HepG2 (cell line): ENCODE results near the gene PYGB.

Source experiments
- ATM ChIP-seq: fragments of 450-650 bp; IDR thresholded peaks from 2 replicates; pipeline ENCODE4 v1.7.1; 2017; ENCODE audit warnings: mild to moderate bottlenecking, borderline replicate concordance
- CTCF ChIP-seq: sonication (generic); formaldehyde crosslinking; IDR thresholded peaks from 2 replicates; pipeline ENCODE4 v1.5.0; 2020; ENCODE audit warnings: mild to moderate bottlenecking, missing genetic modification reagents, moderate library complexity
- GLI4 ChIP-seq: sonication (generic); formaldehyde crosslinking; IDR thresholded peaks from 2 replicates; pipeline ENCODE4 v1.5.1; 2020; ENCODE audit warnings: missing genetic modification reagents, mild to moderate bottlenecking, moderate library complexity, borderline replicate concordance
- WIZ ChIP-seq: sonication (generic); formaldehyde crosslinking; IDR thresholded peaks from 2 replicates; pipeline ENCODE4 v1.5.1; 2020; ENCODE audit warnings: mild to moderate bottlenecking, missing genetic modification reagents

DNA sequence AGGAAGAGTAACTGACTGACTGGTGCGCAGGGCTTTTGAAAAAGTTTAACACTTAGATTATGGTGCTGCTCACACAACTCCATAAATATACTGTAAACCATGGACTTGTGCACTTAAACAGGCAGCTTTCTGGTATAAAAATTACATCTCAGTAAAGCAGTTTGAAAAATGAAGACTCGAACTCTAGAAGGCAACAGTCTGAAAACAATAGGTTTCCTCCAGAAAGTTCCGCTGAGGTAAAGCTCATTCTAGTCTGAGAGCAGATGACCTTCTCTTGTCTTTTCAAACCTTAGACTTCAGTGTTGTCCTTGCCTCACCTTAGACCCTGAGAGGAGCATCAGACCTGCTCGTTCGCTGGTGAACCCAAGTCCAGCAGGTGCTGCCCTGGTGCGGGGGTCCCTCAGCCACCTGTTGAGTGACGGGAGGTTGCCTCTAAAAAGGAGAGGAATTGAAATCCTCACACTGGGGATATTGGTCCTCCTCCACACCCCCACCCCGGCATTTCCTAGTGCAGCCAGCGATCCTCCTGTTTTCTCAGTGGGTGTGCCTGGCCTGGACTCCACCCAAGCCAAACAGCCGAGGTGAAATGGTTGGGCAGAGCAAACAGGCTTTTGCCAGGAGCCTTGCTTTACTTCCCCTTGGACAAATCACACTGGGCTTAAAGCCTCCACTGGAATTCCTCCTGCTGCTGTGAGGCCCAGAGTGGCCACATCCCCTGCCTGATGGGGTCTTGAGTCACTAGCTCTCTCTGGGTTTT, 14.7 kb upstream of the PYGB start:
- no peak for TF ChIP-seq WIZ (CRISPR knock-in tag)
- TF ChIP-seq CTCF (CRISPR knock-in tag) = no peak
- TF ChIP-seq ATM = no peak
- TF ChIP-seq GLI4 (CRISPR knock-in tag) = no peak
